ENCODE results near the gene HYDIN.

DNA sequence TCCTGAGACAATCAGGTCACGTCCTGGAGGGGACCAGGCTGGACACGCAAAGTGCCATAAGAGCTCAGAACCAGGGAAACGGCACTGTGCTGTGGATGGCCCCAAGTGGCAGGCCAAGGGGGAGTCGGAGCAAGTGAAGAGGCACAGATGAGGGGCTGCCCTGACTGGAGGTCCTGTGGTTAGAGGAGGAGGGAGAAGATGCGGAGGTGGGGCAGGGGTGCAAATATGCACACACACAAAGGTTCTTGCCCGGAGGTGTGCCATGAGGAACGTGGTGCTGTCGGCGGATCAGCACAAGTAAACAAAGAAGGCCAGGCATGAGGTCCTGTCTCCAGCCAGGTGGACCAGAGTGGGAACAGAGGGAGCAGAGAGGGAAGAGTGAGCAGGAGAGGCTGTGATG is 453.0 kb downstream of the HYDIN start:
- TF ChIP-seq CTCF (conservative IDR thresholded peaks at IDR 0.05) (no peak), ZFX (IDR thresholded peaks at IDR 0.05) (no peak)
